ENCODE data around the gene NOL4L.

The NOL4L gene, protein sequence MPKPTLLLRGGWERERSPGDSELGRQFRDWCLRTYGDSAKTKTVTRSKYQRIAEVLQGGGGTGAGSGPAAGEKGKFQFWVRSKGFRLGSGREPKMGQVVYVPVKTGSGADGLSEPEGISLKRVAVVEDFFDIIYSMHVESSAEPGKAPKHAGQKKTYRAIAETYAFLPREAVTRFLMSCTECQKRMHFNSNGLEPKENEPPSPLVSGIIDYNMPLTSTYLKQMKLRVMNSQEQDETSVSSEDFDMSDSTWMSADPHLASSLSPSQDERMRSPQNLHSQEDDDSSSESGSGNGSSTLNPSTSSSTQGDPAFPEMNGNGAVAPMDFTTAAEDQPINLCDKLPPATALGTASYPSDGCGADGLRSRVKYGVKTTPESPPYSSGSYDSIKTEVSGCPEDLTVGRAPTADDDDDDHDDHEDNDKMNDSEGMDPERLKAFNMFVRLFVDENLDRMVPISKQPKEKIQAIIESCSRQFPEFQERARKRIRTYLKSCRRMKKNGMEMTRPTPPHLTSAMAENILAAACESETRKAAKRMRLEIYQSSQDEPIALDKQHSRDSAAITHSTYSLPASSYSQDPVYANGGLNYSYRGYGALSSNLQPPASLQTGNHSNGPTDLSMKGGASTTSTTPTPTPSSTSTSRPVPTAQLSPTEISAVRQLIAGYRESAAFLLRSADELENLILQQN

GRCh38 chr20:32585011-32585585 is at the start of gene NOL4L:
Gene NOL4L (minus strand): TSS chr20:32585333. CDS start chr20:32584890, 443 bp downstream.
- peak; percentile 79 for DNase-seq (ENCODE audit: low spot score)

DNA sequence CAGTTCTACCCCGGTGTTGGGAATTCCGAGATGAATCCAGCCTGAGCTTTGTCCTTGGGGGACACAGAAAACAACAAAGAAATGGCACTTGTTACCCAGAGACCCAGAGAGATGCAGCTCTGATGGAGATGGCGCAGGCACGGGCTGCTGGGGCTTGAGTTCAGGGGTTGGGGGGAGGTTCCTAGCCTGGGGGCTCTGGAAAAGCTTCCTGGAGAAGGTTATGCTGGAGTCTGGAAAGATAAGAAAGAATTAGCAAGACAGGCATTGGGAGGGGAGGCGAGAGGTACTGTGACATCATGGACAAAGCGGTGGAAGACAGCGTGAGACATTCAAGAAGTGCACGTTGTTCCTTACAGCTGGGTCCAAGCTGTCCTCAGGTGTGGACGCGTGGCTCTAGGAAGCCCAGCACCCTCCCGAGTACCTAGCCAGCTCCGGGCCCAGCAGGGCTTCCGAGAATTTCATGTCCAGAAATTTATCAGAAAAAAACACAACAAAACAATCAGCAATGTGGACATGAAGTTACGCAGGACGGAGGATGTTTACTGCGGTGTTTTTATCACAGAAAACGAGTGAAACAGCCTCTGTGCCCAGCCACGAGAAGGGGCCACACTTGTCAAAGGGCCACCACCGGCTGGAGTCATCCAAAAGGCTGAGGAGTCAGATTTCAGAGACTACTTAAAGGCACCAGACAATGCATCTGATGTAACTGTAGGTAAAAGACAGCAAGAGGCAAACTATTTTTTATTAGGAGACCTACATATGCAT is 49.1 kb upstream of the NOL4L start:
- no peak for DNase-seq (ENCODE audit: low spot score)

DNA sequence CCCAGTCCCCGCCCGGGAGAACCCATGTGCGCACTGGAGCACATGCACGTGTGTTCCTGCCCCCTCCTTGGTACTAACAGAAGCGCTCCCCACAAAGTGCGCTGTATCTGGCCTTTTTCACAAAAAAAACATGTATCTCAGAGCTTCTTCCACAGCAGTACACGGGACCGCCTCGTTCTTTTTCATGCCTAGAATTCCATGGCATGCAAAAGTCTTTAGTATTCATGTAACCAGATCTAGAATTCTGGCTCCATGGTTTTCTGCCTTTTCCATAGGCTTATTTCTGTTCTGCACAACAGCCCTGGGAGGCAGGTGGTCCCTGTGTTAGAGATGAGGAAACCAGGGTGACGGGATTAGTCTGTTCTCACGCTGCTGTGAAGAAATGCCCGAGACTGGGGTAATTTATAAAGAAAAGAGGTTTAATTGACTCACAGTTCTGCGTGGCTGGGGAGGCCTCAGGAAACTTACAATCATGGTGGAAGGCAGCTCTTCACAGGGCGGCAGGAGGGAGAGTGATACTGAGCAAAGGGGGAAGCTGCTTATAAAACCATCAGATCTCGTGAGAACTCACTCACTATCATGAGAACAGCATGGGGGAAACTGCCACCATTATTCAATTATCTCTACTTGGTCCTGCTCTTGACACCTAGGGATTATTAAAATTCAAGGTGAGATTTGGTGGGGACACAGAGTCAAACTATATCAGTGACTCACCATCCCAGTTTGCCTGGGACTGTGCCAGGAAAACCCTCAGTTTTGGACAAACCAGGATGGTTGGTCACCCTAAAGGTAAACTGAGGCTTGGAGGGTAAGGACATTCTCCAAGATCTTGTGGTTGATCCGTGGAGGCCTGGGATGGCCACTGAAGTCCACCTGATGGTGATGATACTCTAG is 47.6 kb upstream of the NOL4L start:
- DNase-seq (ENCODE audit: low spot score): no peak

DNA sequence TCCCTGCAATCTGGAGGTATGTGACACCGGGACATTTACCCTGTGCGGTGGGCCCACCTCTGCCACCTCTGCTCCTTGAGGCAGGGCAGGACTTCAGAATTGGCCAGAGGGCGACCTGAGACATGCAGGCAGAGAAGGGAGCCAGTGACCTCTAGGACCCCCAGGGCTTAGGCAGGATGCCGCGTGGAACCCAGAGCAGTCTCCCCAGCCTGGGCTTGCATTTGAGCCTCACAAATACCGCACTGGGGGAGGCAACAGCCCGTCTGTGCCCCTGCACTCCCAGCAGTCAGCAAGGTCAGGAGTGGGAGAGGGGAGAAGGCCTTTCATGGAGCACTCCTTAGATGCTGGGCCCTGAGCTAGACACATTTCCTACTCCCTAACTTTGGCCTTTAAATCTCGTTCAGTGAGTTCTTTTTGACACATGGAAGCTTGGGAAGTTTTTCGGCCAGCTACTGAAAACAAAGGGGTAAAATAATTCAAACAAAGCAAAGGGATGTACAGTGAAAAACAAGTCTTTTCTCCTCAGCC is 46.9 kb upstream of the NOL4L start:
- no peak for DNase-seq (ENCODE audit: low spot score)

DNA sequence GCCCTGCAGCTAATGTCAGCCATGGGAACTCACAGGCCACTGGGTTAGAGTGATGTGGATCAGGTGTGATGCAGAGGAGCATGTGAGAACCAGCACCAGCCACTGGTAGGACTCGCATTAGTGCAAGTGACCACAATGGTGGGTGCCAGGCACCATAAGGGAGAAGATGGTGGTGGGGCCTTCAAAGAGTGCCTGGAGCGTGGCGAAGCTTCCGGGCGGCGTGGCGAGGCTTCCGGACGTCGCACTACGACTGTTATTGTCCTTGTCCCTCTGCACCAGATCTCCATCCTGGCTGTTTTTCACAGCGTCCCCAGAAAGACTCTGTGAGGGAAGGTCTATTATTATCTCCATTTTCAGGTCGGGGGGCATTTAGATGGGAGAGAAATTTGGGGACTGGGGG is 44.7 kb upstream of the NOL4L start:
- DNase-seq (ENCODE audit: low spot score): no peak

- DNase-seq (ENCODE audit: low spot score): no peak
Measured at GRCh38 chr20:32628960-32629530, 43.9 kb upstream of the NOL4L start.

DNA sequence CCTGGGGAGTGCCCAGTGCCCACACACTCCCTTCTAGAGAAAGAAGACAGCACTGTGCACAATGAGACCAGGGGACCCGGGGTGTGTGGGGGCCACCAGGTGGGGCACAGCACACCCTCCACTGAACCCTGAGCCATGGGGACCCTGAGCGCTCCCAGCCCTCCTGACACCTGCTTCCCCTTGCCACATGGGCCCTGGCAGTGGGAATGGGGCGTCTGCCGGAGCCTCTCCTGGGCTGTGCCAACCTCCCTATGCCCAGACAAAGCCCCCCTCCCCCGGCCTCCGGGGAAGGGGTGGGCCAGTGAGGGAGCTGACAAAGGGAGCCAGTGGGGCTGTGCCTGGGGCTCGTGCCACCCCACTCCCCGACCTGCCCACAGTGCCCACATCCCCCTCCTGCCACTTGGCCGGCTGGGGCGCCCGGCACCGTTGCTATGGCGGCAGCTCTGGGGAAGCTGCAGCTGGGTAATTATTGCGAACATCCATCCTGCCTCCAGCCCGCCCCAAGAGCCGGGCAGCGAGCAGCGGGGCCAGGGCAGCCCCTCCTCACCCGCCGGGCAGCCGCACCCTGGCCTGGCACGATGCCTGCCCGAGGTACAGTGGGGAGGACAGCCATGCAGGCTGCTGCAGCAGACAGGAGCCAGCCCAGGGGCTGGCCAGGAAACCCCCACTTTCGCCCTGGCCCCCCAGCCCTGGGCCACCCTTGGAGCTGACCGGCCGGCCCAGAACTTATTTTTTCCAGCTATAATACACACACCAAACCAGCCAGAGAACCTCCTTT is 41.9 kb upstream of the NOL4L start:
- no peak for DNase-seq (ENCODE audit: low spot score)

GRCh38 chr20:32626407-32626806 is 41.3 kb upstream of the NOL4L start:
- DNase-seq (ENCODE audit: low spot score): no peak

DNA sequence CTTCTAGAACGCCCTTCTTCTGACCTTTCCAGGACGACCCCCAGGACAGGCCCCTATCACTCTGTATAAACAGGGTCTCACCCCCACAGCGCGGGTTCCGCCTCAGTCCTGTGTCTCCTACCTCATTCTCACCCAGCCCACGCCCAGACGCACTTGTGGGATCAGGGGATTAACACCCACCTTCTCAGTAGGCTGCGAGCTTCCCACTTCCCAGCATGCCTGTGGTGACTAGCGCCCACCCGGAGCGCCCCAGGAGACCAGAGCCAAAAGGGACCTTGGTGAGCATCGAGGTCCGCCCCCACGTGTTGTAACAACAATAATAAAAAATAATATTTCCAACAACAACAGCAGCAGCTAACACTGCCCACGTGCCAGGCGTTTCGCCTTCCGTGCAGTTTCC is 40.9 kb upstream of the NOL4L start:
- no peak for DNase-seq (ENCODE audit: low spot score)

GRCh38 chr20:32624687-32625345 is 39.7 kb upstream of the NOL4L start:
- DNase-seq (ENCODE audit: low spot score): no peak

DNA sequence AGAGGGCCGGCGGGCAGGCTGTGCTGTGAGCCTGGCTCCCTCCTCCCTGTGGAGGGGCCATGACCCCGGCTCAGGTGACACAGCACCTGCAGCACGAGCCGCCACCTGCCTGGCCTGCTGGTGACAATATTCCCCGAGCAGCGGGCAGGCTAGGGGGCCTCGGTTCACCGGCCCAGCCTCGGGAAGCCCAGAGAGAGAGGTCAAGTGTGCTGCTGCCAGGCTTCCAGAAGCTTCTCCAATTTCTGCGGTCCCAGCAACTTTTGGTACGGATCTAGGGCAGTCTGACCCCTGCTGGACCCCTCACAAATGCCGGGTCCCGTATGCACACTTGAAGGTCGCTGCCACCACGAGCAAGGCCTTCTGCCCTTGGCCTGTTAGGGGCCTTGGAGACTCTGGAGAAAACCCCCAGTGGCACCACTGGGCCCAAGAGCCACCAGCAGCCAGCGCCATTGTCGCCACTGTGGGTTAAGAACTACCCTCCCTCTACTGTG is 38.6 kb upstream of the NOL4L start:
- no peak for DNase-seq (ENCODE audit: low spot score)

- no peak for DNase-seq (ENCODE audit: low spot score)
Measured at GRCh38 chr20:32622585-32623468, 37.7 kb upstream of the NOL4L start.

- DNase-seq (ENCODE audit: low spot score): no peak
Measured at GRCh38 chr20:32621891-32622584, 36.9 kb upstream of the NOL4L start.

- peak; percentile 98 for DNase-seq (ENCODE audit: low spot score)
Measured at GRCh38 chr20:32621071-32621890, 36.1 kb upstream of the NOL4L start.

- DNase-seq (ENCODE audit: low spot score): no peak
Measured at GRCh38 chr20:32619586-32619985, 34.5 kb upstream of the NOL4L start.

DNA sequence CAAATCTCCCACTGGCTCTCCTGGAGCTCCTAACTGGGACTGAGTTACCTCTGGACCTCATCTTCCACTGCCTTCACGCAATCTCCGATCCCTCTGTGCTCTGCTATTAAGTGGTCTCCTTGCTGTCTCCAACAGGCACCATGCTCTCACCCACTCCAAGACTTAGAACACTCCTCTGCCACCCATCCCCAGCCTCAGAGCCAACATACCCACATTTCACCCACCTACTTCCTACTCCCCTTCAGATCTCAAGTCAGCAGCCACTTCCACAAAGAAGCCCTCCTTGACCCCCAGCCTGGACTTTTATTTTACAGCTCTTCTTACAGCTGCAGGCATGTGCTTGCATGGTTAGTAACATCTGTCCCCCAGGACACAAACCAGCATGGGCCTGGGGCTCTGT is 29.6 kb upstream of the NOL4L start:
- no peak for DNase-seq (ENCODE audit: low spot score)

DNA sequence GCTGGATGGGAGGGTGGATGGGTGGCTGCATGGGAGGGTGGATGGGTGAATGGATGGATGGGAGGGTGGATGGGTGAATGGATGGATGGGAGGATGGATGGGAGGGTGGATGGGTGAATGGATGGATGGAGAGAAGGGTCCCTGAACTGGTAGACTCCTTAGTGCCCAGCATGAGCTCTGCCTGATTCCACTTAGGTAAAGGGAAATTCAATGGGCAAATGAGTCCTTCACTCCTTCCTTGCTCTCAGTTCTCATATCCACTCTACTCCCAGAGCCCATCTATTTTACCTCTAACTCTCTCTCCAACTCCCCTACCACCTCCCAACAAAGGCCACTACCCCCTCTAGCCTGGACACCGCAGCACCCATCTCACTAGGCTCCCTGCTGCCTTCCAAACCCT is 29.2 kb upstream of the NOL4L start:
- DNase-seq (ENCODE audit: low spot score): no peak
